Measurements from ENCODE around the gene PRUNE1.

DNA sequence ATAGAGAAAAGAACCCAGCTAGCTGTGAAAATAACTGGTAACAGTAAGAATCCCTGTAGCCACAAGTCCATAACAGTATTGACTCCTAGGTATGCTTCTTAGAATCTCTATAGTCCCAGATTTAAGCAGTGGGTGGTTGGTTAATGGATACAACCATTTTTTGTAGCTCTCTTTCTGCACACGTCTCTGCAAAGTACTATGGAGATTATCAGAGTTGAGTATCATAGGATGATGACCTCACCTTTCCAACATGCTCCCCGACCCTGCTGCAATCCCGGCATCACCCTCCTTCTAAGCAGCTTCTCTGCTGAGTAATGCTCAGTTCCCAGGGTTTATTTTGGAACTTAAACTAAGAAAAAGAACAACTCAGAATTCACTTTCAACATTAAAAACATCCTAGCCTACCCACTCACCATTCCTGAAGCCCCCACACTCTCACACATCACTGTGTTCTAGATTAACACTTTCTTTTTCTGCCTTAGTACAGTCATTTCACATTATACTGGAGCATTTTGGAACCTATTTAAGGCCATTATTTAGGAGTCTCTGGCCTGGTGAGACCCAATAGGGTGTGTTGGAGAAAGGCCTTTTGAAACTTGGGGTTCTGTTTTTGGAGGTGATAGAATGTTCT lies 54.6 kb downstream of the PRUNE1 start:
- TF ChIP-seq, protein P1, sequence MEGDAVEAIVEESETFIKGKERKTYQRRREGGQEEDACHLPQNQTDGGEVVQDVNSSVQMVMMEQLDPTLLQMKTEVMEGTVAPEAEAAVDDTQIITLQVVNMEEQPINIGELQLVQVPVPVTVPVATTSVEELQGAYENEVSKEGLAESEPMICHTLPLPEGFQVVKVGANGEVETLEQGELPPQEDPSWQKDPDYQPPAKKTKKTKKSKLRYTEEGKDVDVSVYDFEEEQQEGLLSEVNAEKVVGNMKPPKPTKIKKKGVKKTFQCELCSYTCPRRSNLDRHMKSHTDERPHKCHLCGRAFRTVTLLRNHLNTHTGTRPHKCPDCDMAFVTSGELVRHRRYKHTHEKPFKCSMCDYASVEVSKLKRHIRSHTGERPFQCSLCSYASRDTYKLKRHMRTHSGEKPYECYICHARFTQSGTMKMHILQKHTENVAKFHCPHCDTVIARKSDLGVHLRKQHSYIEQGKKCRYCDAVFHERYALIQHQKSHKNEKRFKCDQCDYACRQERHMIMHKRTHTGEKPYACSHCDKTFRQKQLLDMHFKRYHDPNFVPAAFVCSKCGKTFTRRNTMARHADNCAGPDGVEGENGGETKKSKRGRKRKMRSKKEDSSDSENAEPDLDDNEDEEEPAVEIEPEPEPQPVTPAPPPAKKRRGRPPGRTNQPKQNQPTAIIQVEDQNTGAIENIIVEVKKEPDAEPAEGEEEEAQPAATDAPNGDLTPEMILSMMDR (IDR thresholded peaks at IDR 0.05): no peak
- no peak for TF ChIP-seq EP300 (IDR thresholded peaks at IDR 0.05)
